PFSK-1 (cell line): ENCODE results near the gene ZIC5.

Experiments used
- FOXP2 ChIP-seq: optimal IDR thresholded peaks from 2 replicates; pipeline ENCODE3; 2011; ENCODE audit warnings: borderline replicate concordance, control low read depth, inconsistent platforms; ENCODE audit not compliant: insufficient read depth; ENCODE audit errors: extremely low read length, extremely low read depth
- POLR2AphosphoS5 ChIP-seq: IDR thresholded peaks from 2 replicates; pipeline ENCODE4 v1.6.1; 2012; ENCODE audit warnings: low read depth, mild to moderate bottlenecking, control low read depth, low read length, moderate library complexity
- REST ChIP-seq, 2 experiments: IDR thresholded peaks; 2 replicates each; pipeline versions ENCODE4 v1.6.1 to v1.8.0; 2011 to 2012; ENCODE audit warnings: low read depth in 2 of 2, low read length in 2 of 2, control low read depth in 1 of 2, inconsistent platforms in 1 of 2, mild to moderate bottlenecking in 1 of 2, moderate library complexity in 1 of 2; ENCODE audit not compliant: insufficient read depth in 1 of 2
- SIN3A ChIP-seq: IDR thresholded peaks from 2 replicates; pipeline ENCODE4 v1.6.1; 2012; ENCODE audit warnings: mild to moderate bottlenecking, low read length, moderate library complexity, borderline replicate concordance; ENCODE audit not compliant: insufficient read depth
- TAF1 ChIP-seq: IDR thresholded peaks from 2 replicates; pipeline ENCODE4 v1.6.1; 2012; ENCODE audit warnings: low read length, control low read depth, borderline replicate concordance; ENCODE audit not compliant: insufficient read depth

ZIC5 gene

DNA sequence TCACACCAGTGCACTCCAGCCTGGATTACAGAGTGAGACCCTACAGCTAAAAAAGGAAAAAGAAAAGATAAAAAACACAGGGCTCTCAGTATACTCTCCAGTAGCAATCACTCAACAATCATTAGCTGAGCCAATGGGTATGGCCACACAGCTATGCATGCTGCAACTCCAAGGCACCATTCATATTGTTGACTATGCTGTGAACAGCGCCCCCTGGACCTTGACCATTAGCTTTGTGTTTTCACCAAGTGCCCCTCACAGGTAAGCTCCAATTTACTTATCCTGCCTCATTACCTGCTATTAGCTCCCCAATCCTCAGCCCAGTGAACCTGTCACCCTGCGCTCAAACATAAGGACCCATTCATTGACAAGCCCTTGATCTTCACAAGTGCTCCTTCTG, 35.8 kb downstream of the ZIC5 start:
- TF ChIP-seq POLR2AphosphoS5, result no peak
- TF ChIP-seq TAF1, result no peak
- no peak for TF ChIP-seq FOXP2
- TF ChIP-seq REST (IDR thresholded peaks at IDR 0.05; ENCODE audit: insufficient read depth in 1 of 2, low read depth in 2 of 2, low read length in 2 of 2), result no peak
- no peak for TF ChIP-seq SIN3A

DNA sequence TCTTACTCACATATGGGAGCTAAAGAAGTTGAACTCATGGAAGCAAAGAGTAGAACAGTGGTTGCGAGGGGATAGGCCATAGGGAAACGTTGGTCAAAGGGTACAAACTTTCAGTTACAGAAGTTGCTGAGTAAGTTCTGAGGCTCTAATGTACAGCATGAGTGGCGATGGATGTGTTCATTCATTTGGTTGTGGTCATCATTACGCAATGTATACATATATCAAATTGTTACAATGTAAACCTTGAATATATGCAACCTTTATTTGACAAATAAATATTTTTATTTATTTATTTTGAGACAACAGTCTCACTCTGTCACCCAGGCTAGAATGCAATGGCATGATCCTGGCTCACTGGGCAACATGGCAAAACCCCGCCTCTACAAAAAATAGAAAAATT, 38.7 kb downstream of the ZIC5 start:
- TF ChIP-seq FOXP2, result no peak
- no peak for TF ChIP-seq TAF1
- TF ChIP-seq REST (IDR thresholded peaks at IDR 0.05; ENCODE audit: insufficient read depth in 1 of 2, low read depth in 2 of 2, low read length in 2 of 2), result no peak
- TF ChIP-seq POLR2AphosphoS5, result no peak
- TF ChIP-seq SIN3A, result no peak

DNA sequence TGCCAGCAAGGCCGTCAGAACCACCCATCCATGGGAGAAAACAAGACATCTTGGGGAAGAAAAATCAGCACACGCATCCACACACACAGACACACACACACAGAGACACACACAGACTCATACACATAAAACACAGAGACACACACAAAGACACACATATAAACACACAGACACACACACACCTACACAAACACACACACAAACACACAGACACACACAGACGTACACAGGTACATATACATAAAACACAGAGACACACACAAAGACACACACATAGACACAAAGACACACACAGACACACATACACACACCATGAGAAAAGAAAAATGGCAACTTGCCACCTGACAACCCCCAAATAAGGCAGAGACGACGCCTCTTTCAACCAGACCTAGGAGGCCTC, 40.6 kb downstream of the ZIC5 start:
- TF ChIP-seq FOXP2 (no peak), TAF1 (no peak), SIN3A (no peak), REST (IDR thresholded peaks at IDR 0.05; ENCODE audit: insufficient read depth in 1 of 2, low read depth in 2 of 2, low read length in 2 of 2) (no peak), POLR2AphosphoS5 (no peak)

- TF ChIP-seq REST (IDR thresholded peaks at IDR 0.05; ENCODE audit: insufficient read depth in 1 of 2, low read depth in 2 of 2, low read length in 2 of 2) (no peak), FOXP2 (no peak), TAF1 (no peak), SIN3A (no peak), POLR2AphosphoS5 (no peak)
Measured at GRCh38 chr13:99929866-99930265, 41.7 kb downstream of the ZIC5 start.

- TF ChIP-seq POLR2AphosphoS5 (no peak), TAF1 (no peak), FOXP2 (no peak), SIN3A (no peak), REST (IDR thresholded peaks at IDR 0.05; ENCODE audit: insufficient read depth in 1 of 2, low read depth in 2 of 2, low read length in 2 of 2) (no peak)
Measured at GRCh38 chr13:99926014-99926731, 45.4 kb downstream of the ZIC5 start.
